Astrocyte of the spinal cord (primary cell): Measurements from ENCODE around the gene HAUS3.

Experiments
- DNase-seq: peaks from one replicate; pipeline ENCODE4 v3.0.0; 2011; ENCODE audit warnings: low read depth, low spot score
- H3K4me3 ChIP-seq: 2 replicates; pipeline ENCODE4 v1.5.1; 2011; ENCODE audit warnings: low read depth, mild to moderate bottlenecking, low read length, moderate library complexity
- in situ Hi-C: cut with HindIII; loops from 2 replicates; pipeline ENCODE4 v1.10.0; 2017; ENCODE audit warnings: low sequenced_read_pairs
- TF ChIP-seq, protein P1 (sequence below): IDR thresholded peaks from 2 replicates; pipeline ENCODE4 v1.5.1; 2012; ENCODE audit warnings: low read depth, mild to moderate bottlenecking, low read length, inconsistent platforms

The HAUS3 gene

DNA sequence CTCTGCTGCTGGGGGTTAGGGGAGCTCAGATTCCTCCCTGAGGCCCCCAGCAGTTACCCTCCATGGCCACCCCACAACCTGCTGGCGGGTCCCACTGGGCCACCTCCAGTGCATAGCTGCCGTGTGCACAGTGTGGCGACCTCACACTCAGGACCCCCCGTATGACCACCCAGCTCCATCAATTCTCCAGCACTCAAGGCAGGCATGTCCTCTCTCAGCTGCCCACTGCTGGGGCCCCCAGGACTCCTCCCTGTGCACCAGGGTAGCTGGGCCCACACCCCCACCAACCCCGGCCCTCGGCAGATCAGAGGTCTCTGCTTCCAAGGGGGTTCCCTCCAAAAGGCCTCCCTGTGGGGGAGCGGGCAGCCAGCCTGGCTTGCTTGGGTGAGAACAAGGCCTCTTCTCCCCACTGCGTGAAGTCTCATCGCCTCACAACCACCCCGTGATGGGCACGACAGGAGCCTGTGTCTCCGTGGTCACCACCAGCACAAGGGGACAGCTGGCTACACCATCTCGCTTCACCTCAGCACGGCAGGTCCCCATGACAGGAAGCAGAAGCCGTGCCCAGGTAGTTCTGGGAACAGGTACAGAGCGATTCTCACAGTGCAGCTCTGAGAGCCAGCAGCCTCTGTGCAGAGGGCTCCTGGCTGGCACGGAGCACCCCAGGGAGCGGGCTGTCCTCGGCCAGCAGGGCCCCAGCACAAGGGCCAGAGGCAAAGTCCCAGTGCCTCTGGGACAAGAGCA, 4.6 kb upstream of the HAUS3 start:
- in situ Hi-C loops, result no loop called here
- DNase-seq, result no peak
- TF ChIP-seq, protein P1, sequence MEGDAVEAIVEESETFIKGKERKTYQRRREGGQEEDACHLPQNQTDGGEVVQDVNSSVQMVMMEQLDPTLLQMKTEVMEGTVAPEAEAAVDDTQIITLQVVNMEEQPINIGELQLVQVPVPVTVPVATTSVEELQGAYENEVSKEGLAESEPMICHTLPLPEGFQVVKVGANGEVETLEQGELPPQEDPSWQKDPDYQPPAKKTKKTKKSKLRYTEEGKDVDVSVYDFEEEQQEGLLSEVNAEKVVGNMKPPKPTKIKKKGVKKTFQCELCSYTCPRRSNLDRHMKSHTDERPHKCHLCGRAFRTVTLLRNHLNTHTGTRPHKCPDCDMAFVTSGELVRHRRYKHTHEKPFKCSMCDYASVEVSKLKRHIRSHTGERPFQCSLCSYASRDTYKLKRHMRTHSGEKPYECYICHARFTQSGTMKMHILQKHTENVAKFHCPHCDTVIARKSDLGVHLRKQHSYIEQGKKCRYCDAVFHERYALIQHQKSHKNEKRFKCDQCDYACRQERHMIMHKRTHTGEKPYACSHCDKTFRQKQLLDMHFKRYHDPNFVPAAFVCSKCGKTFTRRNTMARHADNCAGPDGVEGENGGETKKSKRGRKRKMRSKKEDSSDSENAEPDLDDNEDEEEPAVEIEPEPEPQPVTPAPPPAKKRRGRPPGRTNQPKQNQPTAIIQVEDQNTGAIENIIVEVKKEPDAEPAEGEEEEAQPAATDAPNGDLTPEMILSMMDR, result no peak
- H3K4me3 ChIP-seq, result no peak overlapping the region

DNA sequence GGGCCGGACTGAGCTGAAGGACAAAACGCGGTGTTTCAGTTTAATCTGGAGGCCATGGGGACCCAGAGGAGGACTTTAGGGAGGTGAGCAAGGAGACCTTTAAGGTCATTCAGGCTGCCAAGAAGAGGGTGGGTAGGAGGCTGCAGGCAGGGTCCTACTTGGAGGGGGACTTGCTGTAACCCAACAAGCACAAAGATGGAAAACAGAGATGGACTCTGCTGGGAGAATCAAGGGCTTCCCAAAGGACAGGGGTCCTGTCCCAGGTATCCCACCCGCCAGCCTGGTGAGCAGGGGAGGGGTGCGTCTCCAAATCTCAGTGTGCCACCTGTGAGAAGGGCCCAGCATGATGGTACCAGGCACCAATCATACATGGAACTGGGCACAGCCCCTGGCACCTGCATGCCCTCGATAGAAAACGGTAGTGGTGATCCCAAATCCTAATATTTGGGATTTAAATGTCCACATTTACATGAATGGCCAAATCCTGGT, 3.9 kb upstream of the HAUS3 start:
- TF ChIP-seq, protein P1, result no peak
- H3K4me3 ChIP-seq, result no peak overlapping the region
- no peak for DNase-seq
- in situ Hi-C loops, result no loop called here

DNA sequence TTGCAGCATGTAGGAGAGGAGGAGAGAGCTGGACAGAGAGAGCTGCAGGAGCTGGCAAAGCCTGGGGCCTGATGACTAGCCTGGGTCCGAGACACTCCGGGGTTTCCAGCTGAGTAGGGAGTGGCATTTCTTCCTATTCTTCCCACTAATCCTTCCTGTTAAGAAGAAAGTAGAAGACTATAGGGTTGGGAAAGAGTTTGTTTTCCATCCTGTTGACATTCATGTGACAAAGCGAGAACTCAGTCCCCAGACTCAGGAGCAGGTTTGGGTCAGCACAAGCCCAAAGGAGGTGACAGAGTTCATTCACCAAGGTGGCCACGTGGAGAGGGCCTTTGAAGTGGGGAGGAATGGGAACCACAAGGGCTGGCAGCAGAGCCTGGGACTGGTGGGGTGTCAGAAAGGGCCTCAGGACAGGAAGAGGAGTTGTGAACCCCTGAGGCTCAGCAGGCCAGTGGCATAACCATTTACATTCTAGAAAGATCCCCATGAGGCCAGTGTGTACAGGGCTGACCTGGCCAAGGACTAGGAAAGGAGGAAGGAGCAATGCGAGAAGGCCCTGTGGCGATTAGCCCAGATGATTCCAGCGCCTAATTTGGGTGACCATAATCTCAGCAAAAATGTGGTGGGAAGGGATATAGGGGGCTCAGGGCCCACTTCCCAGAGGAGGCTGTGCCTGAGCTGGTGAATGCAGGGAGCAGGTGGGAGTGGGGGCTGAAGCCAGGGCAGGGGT, 3.3 kb upstream of the HAUS3 start:
- in situ Hi-C loops, result no loop called here
- H3K4me3 ChIP-seq, result no peak overlapping the region
- no peak for DNase-seq
- TF ChIP-seq, protein P1, result no peak

DNA sequence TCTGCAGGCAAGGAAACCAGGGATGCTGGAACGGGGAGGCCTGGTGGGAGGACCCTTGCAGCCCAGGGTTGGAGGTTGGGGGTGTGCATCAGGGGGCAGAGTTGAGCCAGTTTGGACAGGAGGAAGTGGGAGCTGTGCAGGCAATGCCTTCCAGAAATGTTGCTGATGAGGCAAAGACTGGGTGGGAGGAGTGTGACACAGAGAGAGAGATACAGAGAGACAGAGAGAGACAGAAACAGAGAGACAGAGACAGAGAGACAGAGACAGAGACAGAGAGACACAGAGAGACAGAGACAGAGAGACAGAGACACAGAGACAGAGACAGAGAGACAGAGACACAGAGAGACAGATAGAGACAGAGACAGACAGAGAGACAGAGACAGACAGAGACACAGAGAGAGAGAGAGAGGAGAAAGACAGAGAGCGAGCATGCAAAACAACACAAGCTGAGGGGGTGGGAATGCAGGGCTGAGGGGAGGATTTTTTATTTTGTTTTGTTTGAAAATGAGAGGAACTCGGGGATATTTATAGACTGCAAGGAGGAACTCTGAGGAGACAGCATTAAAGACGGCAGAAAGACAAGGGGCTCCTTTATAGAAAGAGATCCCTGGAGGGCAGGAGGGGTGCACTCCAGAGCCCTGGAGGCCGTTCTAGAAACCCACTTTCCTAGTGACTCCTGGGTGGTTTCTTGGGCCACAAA, 1.9 kb upstream of the HAUS3 start:
- H3K4me3 ChIP-seq, result no peak overlapping the region
- DNase-seq, result peak; percentile 32
- TF ChIP-seq, protein P1, result peak; percentile 34
- in situ Hi-C loops, result no loop called here

DNA sequence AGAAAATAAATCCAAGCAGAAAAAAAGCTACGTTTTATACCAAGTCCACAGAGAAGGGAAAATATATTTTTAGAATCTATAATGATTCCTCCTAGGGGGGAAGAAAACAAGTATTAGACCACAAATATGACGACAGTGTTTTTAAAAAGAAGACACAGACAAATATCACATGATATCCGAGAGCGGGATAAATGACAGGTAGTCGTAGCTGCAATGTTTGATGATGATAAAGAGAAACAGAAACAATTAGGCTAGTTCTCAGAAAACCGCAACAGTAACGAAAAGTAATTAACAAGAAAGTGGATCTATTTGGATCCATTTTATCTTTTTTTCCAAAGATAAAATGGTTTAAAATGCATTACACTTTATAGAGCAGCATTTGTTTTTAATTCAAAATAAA, 918 bp downstream of the HAUS3 start:
- in situ Hi-C loops, result no loop called here

More for the DNA sequence above, 918 bp downstream of the HAUS3 start:
- TF ChIP-seq, protein P1, result no peak
- no peak for DNase-seq
- peak overlapping the region; percentile 90 for H3K4me3 ChIP-seq
